ENCODE measurements around the gene NRM. TPM values are rescaled to one million over a fixed set of nuclear protein-coding genes. Genes with fewer than 3 reads are reported as not detected.

The NRM gene
- total and polyA plus RNA-seq, 2 experiments from 2014 or later, result 13.8 to 33.8 TPM

- TF ChIP-seq, protein P1, sequence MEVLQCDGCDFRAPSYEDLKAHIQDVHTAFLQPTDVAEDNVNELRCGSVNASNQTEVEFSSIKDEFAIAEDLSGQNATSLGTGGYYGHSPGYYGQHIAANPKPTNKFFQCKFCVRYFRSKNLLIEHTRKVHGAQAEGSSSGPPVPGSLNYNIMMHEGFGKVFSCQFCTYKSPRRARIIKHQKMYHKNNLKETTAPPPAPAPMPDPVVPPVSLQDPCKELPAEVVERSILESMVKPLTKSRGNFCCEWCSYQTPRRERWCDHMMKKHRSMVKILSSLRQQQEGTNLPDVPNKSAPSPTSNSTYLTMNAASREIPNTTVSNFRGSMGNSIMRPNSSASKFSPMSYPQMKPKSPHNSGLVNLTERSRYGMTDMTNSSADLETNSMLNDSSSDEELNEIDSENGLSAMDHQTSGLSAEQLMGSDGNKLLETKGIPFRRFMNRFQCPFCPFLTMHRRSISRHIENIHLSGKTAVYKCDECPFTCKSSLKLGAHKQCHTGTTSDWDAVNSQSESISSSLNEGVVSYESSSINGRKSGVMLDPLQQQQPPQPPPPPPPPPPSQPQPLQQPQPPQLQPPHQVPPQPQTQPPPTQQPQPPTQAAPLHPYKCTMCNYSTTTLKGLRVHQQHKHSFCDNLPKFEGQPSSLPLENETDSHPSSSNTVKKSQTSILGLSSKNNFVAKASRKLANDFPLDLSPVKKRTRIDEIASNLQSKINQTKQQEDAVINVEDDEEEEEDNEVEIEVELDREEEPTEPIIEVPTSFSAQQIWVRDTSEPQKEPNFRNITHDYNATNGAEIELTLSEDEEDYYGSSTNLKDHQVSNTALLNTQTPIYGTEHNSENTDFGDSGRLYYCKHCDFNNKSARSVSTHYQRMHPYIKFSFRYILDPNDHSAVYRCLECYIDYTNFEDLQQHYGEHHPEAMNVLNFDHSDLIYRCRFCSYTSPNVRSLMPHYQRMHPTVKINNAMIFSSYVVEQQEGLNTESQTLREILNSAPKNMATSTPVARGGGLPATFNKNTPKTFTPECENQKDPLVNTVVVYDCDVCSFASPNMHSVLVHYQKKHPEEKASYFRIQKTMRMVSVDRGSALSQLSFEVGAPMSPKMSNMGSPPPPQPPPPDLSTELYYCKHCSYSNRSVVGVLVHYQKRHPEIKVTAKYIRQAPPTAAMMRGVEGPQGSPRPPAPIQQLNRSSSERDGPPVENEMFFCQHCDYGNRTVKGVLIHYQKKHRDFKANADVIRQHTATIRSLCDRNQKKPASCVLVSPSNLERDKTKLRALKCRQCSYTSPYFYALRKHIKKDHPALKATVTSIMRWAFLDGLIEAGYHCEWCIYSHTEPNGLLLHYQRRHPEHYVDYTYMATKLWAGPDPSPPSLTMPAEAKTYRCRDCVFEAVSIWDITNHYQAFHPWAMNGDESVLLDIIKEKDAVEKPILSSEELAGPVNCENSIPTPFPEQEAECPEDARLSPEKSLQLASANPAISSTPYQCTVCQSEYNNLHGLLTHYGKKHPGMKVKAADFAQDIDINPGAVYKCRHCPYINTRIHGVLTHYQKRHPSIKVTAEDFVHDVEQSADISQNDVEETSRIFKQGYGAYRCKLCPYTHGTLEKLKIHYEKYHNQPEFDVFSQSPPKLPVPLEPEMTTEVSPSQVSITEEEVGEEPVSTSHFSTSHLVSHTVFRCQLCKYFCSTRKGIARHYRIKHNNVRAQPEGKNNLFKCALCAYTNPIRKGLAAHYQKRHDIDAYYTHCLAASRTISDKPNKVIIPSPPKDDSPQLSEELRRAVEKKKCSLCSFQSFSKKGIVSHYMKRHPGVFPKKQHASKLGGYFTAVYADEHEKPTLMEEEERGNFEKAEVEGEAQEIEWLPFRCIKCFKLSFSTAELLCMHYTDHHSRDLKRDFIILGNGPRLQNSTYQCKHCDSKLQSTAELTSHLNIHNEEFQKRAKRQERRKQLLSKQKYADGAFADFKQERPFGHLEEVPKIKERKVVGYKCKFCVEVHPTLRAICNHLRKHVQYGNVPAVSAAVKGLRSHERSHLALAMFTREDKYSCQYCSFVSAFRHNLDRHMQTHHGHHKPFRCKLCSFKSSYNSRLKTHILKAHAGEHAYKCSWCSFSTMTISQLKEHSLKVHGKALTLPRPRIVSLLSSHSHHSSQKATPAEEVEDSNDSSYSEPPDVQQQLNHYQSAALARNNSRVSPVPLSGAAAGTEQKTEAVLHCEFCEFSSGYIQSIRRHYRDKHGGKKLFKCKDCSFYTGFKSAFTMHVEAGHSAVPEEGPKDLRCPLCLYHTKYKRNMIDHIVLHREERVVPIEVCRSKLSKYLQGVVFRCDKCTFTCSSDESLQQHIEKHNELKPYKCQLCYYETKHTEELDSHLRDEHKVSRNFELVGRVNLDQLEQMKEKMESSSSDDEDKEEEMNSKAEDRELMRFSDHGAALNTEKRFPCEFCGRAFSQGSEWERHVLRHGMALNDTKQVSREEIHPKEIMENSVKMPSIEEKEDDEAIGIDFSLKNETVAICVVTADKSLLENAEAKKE (CRISPR knock-in tag; IDR thresholded peaks at IDR 0.05), result no peak
- no peak for TF ChIP-seq NANOG (IDR thresholded peaks at IDR 0.05; ENCODE audit: borderline replicate concordance)
- no peak for TF ChIP-seq CREB1 (CRISPR knock-in tag; IDR thresholded peaks at IDR 0.05; ENCODE audit: low read depth)
These were observed 14.8 kb upstream of the NRM start (continued) for GRCh38 chr6:30705620-30706019.

DNA sequence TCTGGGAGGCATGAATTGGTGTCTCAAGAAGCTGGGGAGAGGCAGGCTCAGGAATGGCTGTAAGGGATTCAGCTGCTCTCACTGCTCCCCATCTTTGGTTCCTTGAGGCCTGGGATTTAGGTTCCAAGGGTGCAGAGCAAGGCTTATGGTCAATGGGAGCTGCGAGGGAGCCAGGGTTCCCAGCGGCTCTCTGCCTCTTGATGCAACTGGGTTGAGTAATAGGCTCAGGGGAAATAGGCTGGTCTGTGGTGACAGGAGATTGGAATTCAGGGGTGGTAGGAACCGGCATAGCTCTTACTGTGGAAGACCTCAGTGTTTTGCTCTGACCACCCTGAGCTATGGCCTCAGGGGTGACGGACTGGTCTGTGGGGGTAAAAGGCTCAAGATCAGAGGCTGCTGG is 13.0 kb upstream of the NRM start:
- Histone ChIP-seq H3K4me1 (ENCODE audit: insufficient read depth) (no peaks in the 10 kb centered on the region), H3K4me3 (no peak overlapping the region), H2AFZ (no peak overlapping the region), H3K36me3 (ENCODE audit: insufficient read depth) (peaks cover 27% of the 10 kb centered on the region), H3K9me2 (ENCODE audit: insufficient read depth) (no peaks in the 10 kb centered on the region), H3F3A (replicated peaks; ENCODE audit: low read depth) (0 out of 2 replicates have a peak, but pooled peaks cover 3% of the 10 kb centered on the region), H3K27ac (ENCODE audit: low read depth) (no peak overlapping the region), H4K20me1 (replicated peaks; ENCODE audit: insufficient read depth) (peaks cover 5% of the 10 kb centered on the region), H3K27me3 (ENCODE audit: insufficient read depth) (no peaks in the 10 kb centered on the region), H3K4me2 (no peak overlapping the region), H3K79me2 (replicated peaks; ENCODE audit: insufficient read depth) (no peaks in the 10 kb centered on the region)
- Mint-ChIP-seq H3K27me3 (ENCODE audit: insufficient read depth, low read depth, poor library complexity) (peaks cover 8% of the 10 kb centered on the region), H3K9me3 (no peaks in the 10 kb centered on the region; the same call in 1 of the 3 replicates), H3K4me3 (no peak overlapping the region; the same call in 2 of the 3 replicates), H3K4me1 (peaks cover 12% of the 10 kb centered on the region), H3K27ac (no peak overlapping the region), H3K36me3 (ENCODE audit: low read depth) (peaks cover 69% of the 10 kb centered on the region)
- ATAC-seq (no peak), DNase-seq (ENCODE audit: low spot score) (no peak)
- TF ChIP-seq, protein P2, sequence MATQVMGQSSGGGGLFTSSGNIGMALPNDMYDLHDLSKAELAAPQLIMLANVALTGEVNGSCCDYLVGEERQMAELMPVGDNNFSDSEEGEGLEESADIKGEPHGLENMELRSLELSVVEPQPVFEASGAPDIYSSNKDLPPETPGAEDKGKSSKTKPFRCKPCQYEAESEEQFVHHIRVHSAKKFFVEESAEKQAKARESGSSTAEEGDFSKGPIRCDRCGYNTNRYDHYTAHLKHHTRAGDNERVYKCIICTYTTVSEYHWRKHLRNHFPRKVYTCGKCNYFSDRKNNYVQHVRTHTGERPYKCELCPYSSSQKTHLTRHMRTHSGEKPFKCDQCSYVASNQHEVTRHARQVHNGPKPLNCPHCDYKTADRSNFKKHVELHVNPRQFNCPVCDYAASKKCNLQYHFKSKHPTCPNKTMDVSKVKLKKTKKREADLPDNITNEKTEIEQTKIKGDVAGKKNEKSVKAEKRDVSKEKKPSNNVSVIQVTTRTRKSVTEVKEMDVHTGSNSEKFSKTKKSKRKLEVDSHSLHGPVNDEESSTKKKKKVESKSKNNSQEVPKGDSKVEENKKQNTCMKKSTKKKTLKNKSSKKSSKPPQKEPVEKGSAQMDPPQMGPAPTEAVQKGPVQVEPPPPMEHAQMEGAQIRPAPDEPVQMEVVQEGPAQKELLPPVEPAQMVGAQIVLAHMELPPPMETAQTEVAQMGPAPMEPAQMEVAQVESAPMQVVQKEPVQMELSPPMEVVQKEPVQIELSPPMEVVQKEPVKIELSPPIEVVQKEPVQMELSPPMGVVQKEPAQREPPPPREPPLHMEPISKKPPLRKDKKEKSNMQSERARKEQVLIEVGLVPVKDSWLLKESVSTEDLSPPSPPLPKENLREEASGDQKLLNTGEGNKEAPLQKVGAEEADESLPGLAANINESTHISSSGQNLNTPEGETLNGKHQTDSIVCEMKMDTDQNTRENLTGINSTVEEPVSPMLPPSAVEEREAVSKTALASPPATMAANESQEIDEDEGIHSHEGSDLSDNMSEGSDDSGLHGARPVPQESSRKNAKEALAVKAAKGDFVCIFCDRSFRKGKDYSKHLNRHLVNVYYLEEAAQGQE (IDR thresholded peaks at IDR 0.05; ENCODE audit: unreplicated experiment), result no peak
- TF ChIP-seq CREB1 (CRISPR knock-in tag; IDR thresholded peaks at IDR 0.05; ENCODE audit: low read depth) (no peak), EZH2phosphoT487 (IDR thresholded peaks at IDR 0.05; ENCODE audit: unreplicated experiment) (no peak), JUNB (IDR thresholded peaks at IDR 0.05; ENCODE audit: unreplicated experiment) (no peak), STAT1 (IDR thresholded peaks at IDR 0.05; ENCODE audit: unreplicated experiment) (no peak)
- TF ChIP-seq, protein P3, sequence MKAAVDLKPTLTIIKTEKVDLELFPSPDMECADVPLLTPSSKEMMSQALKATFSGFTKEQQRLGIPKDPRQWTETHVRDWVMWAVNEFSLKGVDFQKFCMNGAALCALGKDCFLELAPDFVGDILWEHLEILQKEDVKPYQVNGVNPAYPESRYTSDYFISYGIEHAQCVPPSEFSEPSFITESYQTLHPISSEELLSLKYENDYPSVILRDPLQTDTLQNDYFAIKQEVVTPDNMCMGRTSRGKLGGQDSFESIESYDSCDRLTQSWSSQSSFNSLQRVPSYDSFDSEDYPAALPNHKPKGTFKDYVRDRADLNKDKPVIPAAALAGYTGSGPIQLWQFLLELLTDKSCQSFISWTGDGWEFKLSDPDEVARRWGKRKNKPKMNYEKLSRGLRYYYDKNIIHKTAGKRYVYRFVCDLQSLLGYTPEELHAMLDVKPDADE (IDR thresholded peaks at IDR 0.05), result no peak
- TF ChIP-seq, protein P4, sequence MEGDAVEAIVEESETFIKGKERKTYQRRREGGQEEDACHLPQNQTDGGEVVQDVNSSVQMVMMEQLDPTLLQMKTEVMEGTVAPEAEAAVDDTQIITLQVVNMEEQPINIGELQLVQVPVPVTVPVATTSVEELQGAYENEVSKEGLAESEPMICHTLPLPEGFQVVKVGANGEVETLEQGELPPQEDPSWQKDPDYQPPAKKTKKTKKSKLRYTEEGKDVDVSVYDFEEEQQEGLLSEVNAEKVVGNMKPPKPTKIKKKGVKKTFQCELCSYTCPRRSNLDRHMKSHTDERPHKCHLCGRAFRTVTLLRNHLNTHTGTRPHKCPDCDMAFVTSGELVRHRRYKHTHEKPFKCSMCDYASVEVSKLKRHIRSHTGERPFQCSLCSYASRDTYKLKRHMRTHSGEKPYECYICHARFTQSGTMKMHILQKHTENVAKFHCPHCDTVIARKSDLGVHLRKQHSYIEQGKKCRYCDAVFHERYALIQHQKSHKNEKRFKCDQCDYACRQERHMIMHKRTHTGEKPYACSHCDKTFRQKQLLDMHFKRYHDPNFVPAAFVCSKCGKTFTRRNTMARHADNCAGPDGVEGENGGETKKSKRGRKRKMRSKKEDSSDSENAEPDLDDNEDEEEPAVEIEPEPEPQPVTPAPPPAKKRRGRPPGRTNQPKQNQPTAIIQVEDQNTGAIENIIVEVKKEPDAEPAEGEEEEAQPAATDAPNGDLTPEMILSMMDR (conservative IDR thresholded peaks at IDR 0.05; ENCODE audit: low read depth in 2 of 2), result no peak
